ENCODE data around the gene FAHD2A.
"Not testable (repeated sequence)": the region's sequence is repeated elsewhere in the genome, so short reads cannot be mapped to it uniquely, and the experiment has no call there.

Gene FAHD2A

GRCh38 chr2:95411239-95411638 is 8.7 kb downstream of the FAHD2A start:
- H4K8ac ChIP-seq (ENCODE audit: low read depth, low read length); H3K36me3 ChIP-seq (ENCODE audit: control insufficient read depth in 1 of 2, insufficient read depth in 2 of 2, low read length in 2 of 2); H3K4ac ChIP-seq (ENCODE audit: low read depth, low read length); H3K79me2 ChIP-seq (ENCODE audit: control insufficient read depth, insufficient read depth, low read length, poor library complexity); H2BK120ac ChIP-seq (ENCODE audit: insufficient read depth, low read length, poor library complexity); H3K9ac ChIP-seq (ENCODE audit: low read length); H4K91ac ChIP-seq (ENCODE audit: low read depth, low read length); H2BK12ac ChIP-seq (ENCODE audit: low read length); H3K4me2 ChIP-seq (ENCODE audit: low read length); H2AFZ ChIP-seq (ENCODE audit: insufficient read depth, low read length, poor library complexity); H3K79me1 ChIP-seq (ENCODE audit: low read length); DNase-seq; H3K27me3 ChIP-seq (ENCODE audit: insufficient read depth, low read length); H3K18ac ChIP-seq (ENCODE audit: low read length); H3K14ac ChIP-seq (ENCODE audit: low read length); H3K4me1 ChIP-seq (ENCODE audit: control insufficient read depth in 1 of 2, insufficient read depth in 2 of 2, low read length in 2 of 2); H3K23ac ChIP-seq (ENCODE audit: low read length); H4K12ac ChIP-seq (ENCODE audit: low read depth, low read length); H3K4me3 ChIP-seq (ENCODE audit: low read depth, low read length); H3K9me3 ChIP-seq (ENCODE audit: insufficient read depth, low read depth, low read length); H2AK5ac ChIP-seq (ENCODE audit: low read length); H3K27ac ChIP-seq (ENCODE audit: low read depth, low read length); H2BK5ac ChIP-seq (ENCODE audit: low read depth, low read length, poor library complexity): not testable (repeated sequence)
- no CpG with 5 or more reads among the region's 5 CpGs for WGBS (ENCODE audit: extremely low coverage, insufficient coverage, insufficient read length)

- not testable (repeated sequence) for H3K27me3 ChIP-seq (ENCODE audit: insufficient read depth, low read length); H3K14ac ChIP-seq (ENCODE audit: low read length); H3K79me2 ChIP-seq (ENCODE audit: control insufficient read depth, insufficient read depth, low read length, poor library complexity); H3K4ac ChIP-seq (ENCODE audit: low read depth, low read length); H4K8ac ChIP-seq (ENCODE audit: low read depth, low read length); H3K4me1 ChIP-seq (ENCODE audit: control insufficient read depth in 1 of 2, insufficient read depth in 2 of 2, low read length in 2 of 2); H3K36me3 ChIP-seq (ENCODE audit: control insufficient read depth in 1 of 2, insufficient read depth in 2 of 2, low read length in 2 of 2); H3K18ac ChIP-seq (ENCODE audit: low read length); H2AFZ ChIP-seq (ENCODE audit: insufficient read depth, low read length, poor library complexity); H4K12ac ChIP-seq (ENCODE audit: low read depth, low read length); H3K79me1 ChIP-seq (ENCODE audit: low read length); H3K9me3 ChIP-seq (ENCODE audit: insufficient read depth, low read depth, low read length); H3K4me3 ChIP-seq (ENCODE audit: low read depth, low read length); H3K27ac ChIP-seq (ENCODE audit: low read depth, low read length); H4K91ac ChIP-seq (ENCODE audit: low read depth, low read length); H2AK5ac ChIP-seq (ENCODE audit: low read length); H2BK12ac ChIP-seq (ENCODE audit: low read length); H2BK5ac ChIP-seq (ENCODE audit: low read depth, low read length, poor library complexity); H3K9ac ChIP-seq (ENCODE audit: low read length); H3K23ac ChIP-seq (ENCODE audit: low read length); H3K4me2 ChIP-seq (ENCODE audit: low read length); H2BK120ac ChIP-seq (ENCODE audit: insufficient read depth, low read length, poor library complexity)
- no CpG with 5 or more reads among the region's 9 CpGs for WGBS (ENCODE audit: extremely low coverage, insufficient coverage, insufficient read length)
- peak; percentile 71 to 86 for DNase-seq
Observed at GRCh38 chr2:95414015-95414594, 11.6 kb downstream of the FAHD2A start.

GRCh38 chr2:95415138-95415537 is 12.6 kb downstream of the FAHD2A start:
- H3K79me1 ChIP-seq (ENCODE audit: low read length); H3K4ac ChIP-seq (ENCODE audit: low read depth, low read length); H3K4me2 ChIP-seq (ENCODE audit: low read length); H3K27ac ChIP-seq (ENCODE audit: low read depth, low read length); H3K27me3 ChIP-seq (ENCODE audit: insufficient read depth, low read length); H3K36me3 ChIP-seq (ENCODE audit: control insufficient read depth in 1 of 2, insufficient read depth in 2 of 2, low read length in 2 of 2); H3K4me3 ChIP-seq (ENCODE audit: low read depth, low read length); H3K9ac ChIP-seq (ENCODE audit: low read length); H4K12ac ChIP-seq (ENCODE audit: low read depth, low read length); H2AFZ ChIP-seq (ENCODE audit: insufficient read depth, low read length, poor library complexity); H4K91ac ChIP-seq (ENCODE audit: low read depth, low read length); H3K9me3 ChIP-seq (ENCODE audit: insufficient read depth, low read depth, low read length); H2AK5ac ChIP-seq (ENCODE audit: low read length); H4K8ac ChIP-seq (ENCODE audit: low read depth, low read length); H3K4me1 ChIP-seq (ENCODE audit: control insufficient read depth in 1 of 2, insufficient read depth in 2 of 2, low read length in 2 of 2); H3K79me2 ChIP-seq (ENCODE audit: control insufficient read depth, insufficient read depth, low read length, poor library complexity); H2BK120ac ChIP-seq (ENCODE audit: insufficient read depth, low read length, poor library complexity); H3K14ac ChIP-seq (ENCODE audit: low read length); H3K23ac ChIP-seq (ENCODE audit: low read length); H2BK5ac ChIP-seq (ENCODE audit: low read depth, low read length, poor library complexity); H3K18ac ChIP-seq (ENCODE audit: low read length); DNase-seq; H2BK12ac ChIP-seq (ENCODE audit: low read length): not testable (repeated sequence)
- no CpG with 5 or more reads among the region's 3 CpGs for WGBS (ENCODE audit: extremely low coverage, insufficient coverage, insufficient read length)

- H2AK5ac ChIP-seq (ENCODE audit: low read length); H3K79me2 ChIP-seq (ENCODE audit: control insufficient read depth, insufficient read depth, low read length, poor library complexity); H3K4ac ChIP-seq (ENCODE audit: low read depth, low read length); H3K18ac ChIP-seq (ENCODE audit: low read length); H3K14ac ChIP-seq (ENCODE audit: low read length); H3K9me3 ChIP-seq (ENCODE audit: insufficient read depth, low read depth, low read length); DNase-seq; H2BK5ac ChIP-seq (ENCODE audit: low read depth, low read length, poor library complexity); H3K23ac ChIP-seq (ENCODE audit: low read length); H3K4me2 ChIP-seq (ENCODE audit: low read length); H3K4me1 ChIP-seq (ENCODE audit: control insufficient read depth in 1 of 2, insufficient read depth in 2 of 2, low read length in 2 of 2); H2AFZ ChIP-seq (ENCODE audit: insufficient read depth, low read length, poor library complexity); H3K79me1 ChIP-seq (ENCODE audit: low read length); H4K91ac ChIP-seq (ENCODE audit: low read depth, low read length); H2BK120ac ChIP-seq (ENCODE audit: insufficient read depth, low read length, poor library complexity); H3K27ac ChIP-seq (ENCODE audit: low read depth, low read length); H2BK12ac ChIP-seq (ENCODE audit: low read length); H3K36me3 ChIP-seq (ENCODE audit: control insufficient read depth in 1 of 2, insufficient read depth in 2 of 2, low read length in 2 of 2); H3K4me3 ChIP-seq (ENCODE audit: low read depth, low read length); H4K8ac ChIP-seq (ENCODE audit: low read depth, low read length); H3K27me3 ChIP-seq (ENCODE audit: insufficient read depth, low read length); H4K12ac ChIP-seq (ENCODE audit: low read depth, low read length); H3K9ac ChIP-seq (ENCODE audit: low read length): not testable (repeated sequence)
- no CpG with 5 or more reads among the region's 16 CpGs for WGBS (ENCODE audit: extremely low coverage, insufficient coverage, insufficient read length)
Observed at GRCh38 chr2:95415561-95415960, 13.1 kb downstream of the FAHD2A start.

Data from trophoblast cell (in vitro differentiated cells and primary cell).